Measurements from ENCODE around the gene CFAP299.

Gene CFAP299

GRCh38 chr4:80809039-80809729 lies 473.7 kb downstream of the CFAP299 start:
- WGBS, 2 experiments (ENCODE audit: insufficient coverage in 2 of 2): no CpG with 5 or more reads among the region's 2 CpGs
- H3K4me1 ChIP-seq (ENCODE audit: control insufficient read depth, insufficient read depth, low read length, poor library complexity, severe bottlenecking): no peaks in the 10 kb centered on the region
- no peak overlapping the region for H3K4me3 ChIP-seq (ENCODE audit: extremely low read depth, insufficient read depth, low read length, poor library complexity, severe bottlenecking)
- H3K9me3 ChIP-seq (ENCODE audit: control insufficient read depth, low read length): no peaks in the 10 kb centered on the region
- H3K36me3 ChIP-seq (ENCODE audit: control insufficient read depth, insufficient read depth, low read length): no peaks in the 10 kb centered on the region
- no peak overlapping the region for H3K27ac ChIP-seq (ENCODE audit: low read depth, low read length, severe bottlenecking)

- Histone ChIP-seq H3K27ac (ENCODE audit: low read depth, low read length, severe bottlenecking) (no peak overlapping the region), H3K36me3 (ENCODE audit: control insufficient read depth, insufficient read depth, low read length) (no peaks in the 10 kb centered on the region), H3K9me3 (ENCODE audit: control insufficient read depth, low read length) (no peaks in the 10 kb centered on the region), H3K4me1 (ENCODE audit: control insufficient read depth, insufficient read depth, low read length, poor library complexity, severe bottlenecking) (no peaks in the 10 kb centered on the region), H3K4me3 (ENCODE audit: extremely low read depth, insufficient read depth, low read length, poor library complexity, severe bottlenecking) (no peak overlapping the region)
- 71 to 88% methylated on average over 2 to 3 of the region's 3 CpGs for WGBS, 2 experiments (ENCODE audit: insufficient coverage in 2 of 2)
These were observed 475.9 kb downstream of the CFAP299 start for GRCh38 chr4:80811406-80811805.

GRCh38 chr4:80812145-80812544 lies 476.6 kb downstream of the CFAP299 start:
- Histone ChIP-seq H3K27ac (ENCODE audit: low read depth, low read length, severe bottlenecking) (no peak overlapping the region), H3K4me3 (ENCODE audit: extremely low read depth, insufficient read depth, low read length, poor library complexity, severe bottlenecking) (no peak overlapping the region), H3K36me3 (ENCODE audit: control insufficient read depth, insufficient read depth, low read length) (no peaks in the 10 kb centered on the region), H3K9me3 (ENCODE audit: control insufficient read depth, low read length) (no peaks in the 10 kb centered on the region), H3K4me1 (ENCODE audit: control insufficient read depth, insufficient read depth, low read length, poor library complexity, severe bottlenecking) (no peaks in the 10 kb centered on the region)

- Histone ChIP-seq H3K4me1 (ENCODE audit: control insufficient read depth, insufficient read depth, low read length, poor library complexity, severe bottlenecking) (no peaks in the 10 kb centered on the region), H3K9me3 (ENCODE audit: control insufficient read depth, low read length) (no peaks in the 10 kb centered on the region), H3K4me3 (ENCODE audit: extremely low read depth, insufficient read depth, low read length, poor library complexity, severe bottlenecking) (no peak overlapping the region), H3K36me3 (ENCODE audit: control insufficient read depth, insufficient read depth, low read length) (no peaks in the 10 kb centered on the region), H3K27ac (ENCODE audit: low read depth, low read length, severe bottlenecking) (no peak overlapping the region)
- WGBS, 2 experiments (ENCODE audit: insufficient coverage in 2 of 2): 83 to 100% methylated on average over 1 of the region's 5 CpGs
These were observed 478.7 kb downstream of the CFAP299 start for GRCh38 chr4:80814266-80814665.

GRCh38 chr4:80831383-80832361 lies 496.1 kb downstream of the CFAP299 start:
- Histone ChIP-seq H3K27ac (ENCODE audit: low read depth, low read length, severe bottlenecking) (no peak overlapping the region), H3K9me3 (ENCODE audit: control insufficient read depth, low read length) (no peaks in the 10 kb centered on the region), H3K36me3 (ENCODE audit: control insufficient read depth, insufficient read depth, low read length) (no peaks in the 10 kb centered on the region), H3K4me3 (ENCODE audit: extremely low read depth, insufficient read depth, low read length, poor library complexity, severe bottlenecking) (no peak overlapping the region), H3K4me1 (ENCODE audit: control insufficient read depth, insufficient read depth, low read length, poor library complexity, severe bottlenecking) (no peaks in the 10 kb centered on the region)
- WGBS, 2 experiments (ENCODE audit: insufficient coverage in 2 of 2): 100% methylated on average over 2 of the region's 5 CpGs; no CpG with 5 or more reads in 1 of the 2 experiments

GRCh38 chr4:80839281-80839680 lies 503.8 kb downstream of the CFAP299 start:
- Histone ChIP-seq H3K4me1 (ENCODE audit: control insufficient read depth, insufficient read depth, low read length, poor library complexity, severe bottlenecking) (no peaks in the 10 kb centered on the region), H3K4me3 (ENCODE audit: extremely low read depth, insufficient read depth, low read length, poor library complexity, severe bottlenecking) (no peak overlapping the region), H3K9me3 (ENCODE audit: control insufficient read depth, low read length) (no peaks in the 10 kb centered on the region), H3K27ac (ENCODE audit: low read depth, low read length, severe bottlenecking) (no peak overlapping the region), H3K36me3 (ENCODE audit: control insufficient read depth, insufficient read depth, low read length) (no peaks in the 10 kb centered on the region)
- WGBS, 2 experiments (ENCODE audit: insufficient coverage in 2 of 2): 83 to 100% methylated on average over 1 of the region's 1 CpG

- Histone ChIP-seq H3K9me3 (ENCODE audit: control insufficient read depth, low read length) (no peaks in the 10 kb centered on the region), H3K4me1 (ENCODE audit: control insufficient read depth, insufficient read depth, low read length, poor library complexity, severe bottlenecking) (no peaks in the 10 kb centered on the region), H3K27ac (ENCODE audit: low read depth, low read length, severe bottlenecking) (no peak overlapping the region), H3K4me3 (ENCODE audit: extremely low read depth, insufficient read depth, low read length, poor library complexity, severe bottlenecking) (no peak overlapping the region), H3K36me3 (ENCODE audit: control insufficient read depth, insufficient read depth, low read length) (no peaks in the 10 kb centered on the region)
These were observed 504.3 kb downstream of the CFAP299 start for GRCh38 chr4:80839792-80840191.

- no peak overlapping the region for H3K27ac ChIP-seq (ENCODE audit: low read depth, low read length, severe bottlenecking)
- no CpG with 5 or more reads among the region's 1 CpG for WGBS, 2 experiments (ENCODE audit: insufficient coverage in 2 of 2)
- no peaks in the 10 kb centered on the region for H3K9me3 ChIP-seq (ENCODE audit: control insufficient read depth, low read length)
- no peak overlapping the region for H3K4me3 ChIP-seq (ENCODE audit: extremely low read depth, insufficient read depth, low read length, poor library complexity, severe bottlenecking)
- no peaks in the 10 kb centered on the region for H3K36me3 ChIP-seq (ENCODE audit: control insufficient read depth, insufficient read depth, low read length)
- no peaks in the 10 kb centered on the region for H3K4me1 ChIP-seq (ENCODE audit: control insufficient read depth, insufficient read depth, low read length, poor library complexity, severe bottlenecking)
These were observed 504.9 kb downstream of the CFAP299 start for GRCh38 chr4:80840396-80840795.

- WGBS, 2 experiments (ENCODE audit: insufficient coverage in 2 of 2): no CpG with 5 or more reads among the region's 2 CpGs
- H3K4me1 ChIP-seq (ENCODE audit: control insufficient read depth, insufficient read depth, low read length, poor library complexity, severe bottlenecking): no peaks in the 10 kb centered on the region
- no peaks in the 10 kb centered on the region for H3K9me3 ChIP-seq (ENCODE audit: control insufficient read depth, low read length)
- no peaks in the 10 kb centered on the region for H3K36me3 ChIP-seq (ENCODE audit: control insufficient read depth, insufficient read depth, low read length)
- H3K27ac ChIP-seq (ENCODE audit: low read depth, low read length, severe bottlenecking): no peak overlapping the region
- no peak overlapping the region for H3K4me3 ChIP-seq (ENCODE audit: extremely low read depth, insufficient read depth, low read length, poor library complexity, severe bottlenecking)
These were observed 506.2 kb downstream of the CFAP299 start for GRCh38 chr4:80841587-80842281.

GRCh38 chr4:80846210-80846609 lies 510.7 kb downstream of the CFAP299 start:
- H3K4me3 ChIP-seq (ENCODE audit: extremely low read depth, insufficient read depth, low read length, poor library complexity, severe bottlenecking): no peak overlapping the region
- no peaks in the 10 kb centered on the region for H3K4me1 ChIP-seq (ENCODE audit: control insufficient read depth, insufficient read depth, low read length, poor library complexity, severe bottlenecking)
- H3K36me3 ChIP-seq (ENCODE audit: control insufficient read depth, insufficient read depth, low read length): no peaks in the 10 kb centered on the region
- no peaks in the 10 kb centered on the region for H3K9me3 ChIP-seq (ENCODE audit: control insufficient read depth, low read length)
- no peak overlapping the region for H3K27ac ChIP-seq (ENCODE audit: low read depth, low read length, severe bottlenecking)
